ENCODE data around the gene WTAP.
"Not testable (repeated sequence)": the region's sequence is repeated elsewhere in the genome, so short reads cannot be mapped to it uniquely, and the experiment has no call there.

Gene WTAP

DNA sequence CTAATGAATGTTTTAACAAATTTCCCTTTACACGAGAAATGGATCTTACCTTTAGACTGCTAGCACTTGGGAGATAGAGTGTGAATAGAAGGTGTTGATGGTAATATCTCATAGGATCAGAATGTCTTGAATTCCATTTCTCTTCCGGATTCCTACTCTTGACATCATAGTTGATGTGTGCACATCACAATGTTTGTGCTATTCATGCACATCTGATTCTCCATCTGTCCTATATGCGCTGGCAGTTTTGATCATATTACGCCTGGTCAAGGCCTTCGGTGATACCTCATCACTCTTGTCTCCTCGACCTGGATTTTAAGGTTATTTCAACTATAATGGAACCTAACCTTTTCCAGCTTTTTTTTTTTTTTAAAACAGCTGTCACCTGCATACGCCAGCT, 17.8 kb downstream of the WTAP start:
- Histone ChIP-seq H3K4me2 (no peak overlapping the region), H3K36me3 (peaks cover 99% of the 10 kb centered on the region), H3K27ac (no peak overlapping the region), H3K9ac (no peak overlapping the region), H3K27me3 (no peaks in the 10 kb centered on the region), H3K9me3 (no peaks in the 10 kb centered on the region), H4K20me1 (peaks cover 96% of the 10 kb centered on the region), H3K4me1 (no peaks in the 10 kb centered on the region), H3K4me3 (no peak overlapping the region)
- no peak for TF ChIP-seq Cebpa-rat (IDR thresholded peaks at IDR 0.05)

DNA sequence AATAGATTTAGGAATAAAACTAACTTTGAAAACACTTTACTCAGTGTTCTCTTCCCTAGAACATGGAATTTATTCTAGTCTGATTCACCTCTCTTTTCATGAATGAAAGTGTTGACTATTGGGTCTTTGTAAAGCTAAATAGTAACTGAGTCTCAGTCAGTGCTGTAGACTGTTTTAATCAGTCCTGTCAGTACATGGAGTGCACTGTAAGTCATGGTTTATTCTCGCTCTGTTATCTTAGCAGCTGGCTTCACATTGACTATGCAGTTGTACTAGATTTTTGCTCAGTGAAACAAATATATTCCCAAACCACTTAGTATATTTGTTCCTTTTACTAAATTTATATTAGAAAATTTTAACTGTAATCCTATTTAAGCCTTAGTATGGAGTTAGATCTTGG, 19.5 kb downstream of the WTAP start:
- peaks cover 91% of the 10 kb centered on the region for H4K20me1 ChIP-seq

DNA sequence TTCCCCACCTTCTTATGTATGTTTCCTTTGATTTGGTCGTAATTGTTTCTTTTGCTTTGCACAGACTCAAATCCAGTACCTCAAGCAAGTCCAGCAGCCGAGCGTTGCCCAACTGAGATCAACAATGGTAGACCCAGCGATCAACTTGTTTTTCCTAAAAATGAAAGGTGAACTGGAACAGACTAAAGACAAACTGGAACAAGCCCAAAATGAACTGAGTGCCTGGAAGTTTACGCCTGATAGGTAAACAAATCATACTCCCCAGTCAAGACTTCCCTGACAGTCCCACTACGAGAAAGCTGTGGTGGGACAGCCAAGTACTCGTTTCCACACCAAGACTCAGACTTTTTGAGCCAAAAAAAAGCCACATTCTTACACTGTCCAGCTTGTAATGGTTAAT, 20.8 kb downstream of the WTAP start:
- H3K36me3 ChIP-seq, result peaks cover 98% of the 10 kb centered on the region
- peaks cover 91% of the 10 kb centered on the region for H4K20me1 ChIP-seq
- not testable (repeated sequence) for H3K9ac ChIP-seq, H3K4me1 ChIP-seq, H3K27ac ChIP-seq, H3K4me3 ChIP-seq, H3K27me3 ChIP-seq, H3K9me3 ChIP-seq, H3K4me2 ChIP-seq

More for the DNA sequence above, 19.5 kb downstream of the WTAP start:
- H3K4me2 ChIP-seq, result no peak overlapping the region
- no peaks in the 10 kb centered on the region for H3K9me3 ChIP-seq
- no peaks in the 10 kb centered on the region for H3K27me3 ChIP-seq
- peaks cover 98% of the 10 kb centered on the region for H3K36me3 ChIP-seq
- H3K4me1 ChIP-seq, result no peaks in the 10 kb centered on the region
- no peak overlapping the region for H3K4me3 ChIP-seq
- TF ChIP-seq Cebpa-rat (IDR thresholded peaks at IDR 0.05), result no peak
- no peak overlapping the region for H3K9ac ChIP-seq
- no peak overlapping the region for H3K27ac ChIP-seq

DNA sequence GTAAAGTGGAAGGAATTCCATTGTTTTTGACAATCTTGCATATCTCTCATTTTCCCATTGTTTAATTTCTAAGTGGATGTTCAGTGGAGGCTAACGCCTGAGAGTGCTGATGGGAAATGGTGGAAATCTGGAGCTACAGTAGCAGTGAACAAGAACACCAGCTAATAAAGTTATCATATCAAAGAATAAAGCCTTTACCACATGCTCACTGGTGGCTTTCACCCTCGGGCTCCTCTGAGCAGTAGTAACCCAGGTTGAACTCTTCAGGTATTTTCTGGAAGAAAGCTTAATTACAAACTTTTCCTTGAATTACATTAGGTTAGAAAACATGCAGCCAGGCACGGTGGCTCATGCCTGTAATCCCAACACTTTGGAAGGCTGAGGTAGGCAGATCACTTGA, 24.1 kb downstream of the WTAP start:
- H3K27me3 ChIP-seq, result no peaks in the 10 kb centered on the region
- no peak overlapping the region for H3K27ac ChIP-seq
- H3K9me3 ChIP-seq, result no peaks in the 10 kb centered on the region
- H3K4me2 ChIP-seq, result no peak overlapping the region
- H3K9ac ChIP-seq, result no peak overlapping the region
- peaks cover 86% of the 10 kb centered on the region for H4K20me1 ChIP-seq
- no peak overlapping the region for H3K4me3 ChIP-seq
- no peak for TF ChIP-seq Cebpa-rat (IDR thresholded peaks at IDR 0.05)
- H3K36me3 ChIP-seq, result peaks cover 96% of the 10 kb centered on the region
- no peaks in the 10 kb centered on the region for H3K4me1 ChIP-seq

DNA sequence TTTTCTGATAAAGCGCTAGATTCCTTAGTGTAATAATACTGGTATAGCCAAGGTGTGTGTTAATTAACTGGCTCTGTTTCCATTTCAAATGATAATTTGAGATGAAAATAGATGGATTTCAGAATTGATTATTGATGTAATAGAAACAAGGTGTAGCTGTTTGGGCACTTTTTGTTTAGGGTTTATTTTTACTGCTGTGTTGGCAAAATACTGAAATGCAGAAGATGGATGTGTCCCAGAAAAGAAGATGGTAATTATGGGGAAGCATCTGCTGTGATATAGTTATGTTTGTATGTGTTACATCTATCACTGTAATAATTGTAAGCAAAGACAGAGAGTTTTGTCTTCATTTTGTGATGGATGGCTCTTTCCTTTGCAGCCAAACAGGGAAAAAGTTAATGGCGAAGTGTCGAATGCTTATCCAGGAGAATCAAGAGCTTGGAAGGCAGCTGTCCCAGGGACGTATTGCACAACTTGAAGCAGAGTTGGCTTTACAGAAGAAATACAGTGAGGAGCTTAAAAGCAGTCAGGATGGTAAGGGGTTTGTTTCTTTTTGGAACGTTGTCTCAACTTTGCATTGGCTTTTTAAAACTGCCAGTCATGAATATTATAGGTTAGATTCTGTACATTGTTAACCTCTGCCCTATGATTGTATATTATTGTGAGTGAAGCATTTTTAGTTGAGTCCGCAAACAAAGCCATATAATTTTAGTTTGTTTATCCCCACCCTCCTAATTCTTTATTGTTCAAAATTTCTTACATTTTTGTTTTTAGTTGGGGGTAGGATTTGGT, 26.0 kb downstream of the WTAP start:
- Histone ChIP-seq H3K9ac (no peak overlapping the region), H3K4me2 (no peak overlapping the region), H3K4me1 (no peaks in the 10 kb centered on the region), H3K27me3 (no peaks in the 10 kb centered on the region), H4K20me1 (peaks cover 71% of the 10 kb centered on the region), H3K36me3 (peaks cover 96% of the 10 kb centered on the region), H3K4me3 (no peak overlapping the region), H3K9me3 (no peaks in the 10 kb centered on the region), H3K27ac (no peak overlapping the region)
- TF ChIP-seq Cebpa-rat (IDR thresholded peaks at IDR 0.05), result no peak

DNA sequence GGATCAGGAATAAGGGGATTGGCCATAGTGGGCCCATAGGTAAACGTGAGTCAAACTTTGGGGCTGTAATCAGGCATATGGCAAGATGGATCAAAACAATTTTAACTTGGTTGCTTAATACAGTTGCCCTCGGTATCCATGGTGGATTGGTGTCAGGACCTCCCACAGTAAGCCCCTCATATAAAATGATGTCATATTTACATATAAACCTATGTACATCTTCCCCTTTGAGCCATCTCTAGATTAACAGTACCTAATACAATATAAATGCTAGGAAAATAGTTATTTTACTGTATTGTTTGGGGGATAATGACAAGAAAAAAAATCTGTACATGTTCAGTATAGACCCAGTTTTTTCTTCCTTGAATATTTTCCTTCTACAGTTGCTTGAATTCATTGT, 27.1 kb downstream of the WTAP start:
- H3K27ac ChIP-seq, result no peak overlapping the region
- peaks cover 64% of the 10 kb centered on the region for H4K20me1 ChIP-seq
- peaks cover 91% of the 10 kb centered on the region for H3K36me3 ChIP-seq
- H3K4me3 ChIP-seq, result no peak overlapping the region
- H3K27me3 ChIP-seq, result no peaks in the 10 kb centered on the region
- H3K9me3 ChIP-seq, result no peaks in the 10 kb centered on the region
- no peak overlapping the region for H3K4me2 ChIP-seq
- H3K9ac ChIP-seq, result no peak overlapping the region
- no peak for TF ChIP-seq Cebpa-rat (IDR thresholded peaks at IDR 0.05)
- no peaks in the 10 kb centered on the region for H3K4me1 ChIP-seq

DNA sequence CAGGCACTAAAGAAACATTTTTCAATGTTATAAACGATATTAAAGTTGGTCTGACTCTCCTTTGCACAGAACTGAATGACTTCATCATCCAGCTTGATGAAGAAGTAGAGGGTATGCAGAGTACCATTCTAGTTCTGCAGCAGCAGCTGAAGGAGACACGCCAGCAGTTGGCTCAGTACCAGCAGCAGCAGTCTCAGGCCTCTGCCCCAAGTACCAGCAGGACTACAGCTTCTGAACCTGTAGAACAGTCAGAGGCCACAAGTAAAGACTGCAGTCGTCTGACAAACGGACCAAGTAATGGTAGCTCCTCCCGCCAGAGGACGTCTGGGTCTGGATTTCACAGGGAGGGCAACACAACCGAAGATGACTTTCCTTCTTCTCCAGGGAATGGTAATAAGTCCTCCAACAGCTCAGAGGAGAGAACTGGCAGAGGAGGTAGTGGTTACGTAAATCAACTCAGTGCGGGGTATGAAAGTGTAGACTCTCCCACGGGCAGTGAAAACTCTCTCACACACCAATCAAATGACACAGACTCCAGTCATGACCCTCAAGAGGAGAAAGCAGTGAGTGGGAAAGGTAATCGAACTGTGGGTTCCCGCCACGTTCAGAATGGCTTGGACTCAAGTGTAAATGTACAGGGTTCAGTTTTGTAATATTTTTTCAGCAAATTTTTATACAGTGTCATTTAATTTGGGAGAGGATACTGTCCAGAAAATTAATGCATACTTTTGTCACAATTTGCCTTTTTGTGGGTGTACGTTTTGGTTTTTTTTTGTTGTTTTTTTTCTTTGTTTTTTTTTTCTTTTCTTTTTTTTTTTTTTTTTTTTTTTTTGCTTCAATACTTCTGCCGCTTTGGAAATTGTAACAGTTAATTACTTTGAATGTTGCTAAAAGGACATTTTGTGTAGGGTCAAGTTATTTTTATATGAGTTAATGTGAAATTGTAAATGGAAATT, 27.9 kb downstream of the WTAP start:
- Histone ChIP-seq H4K20me1 (peaks cover 56% of the 10 kb centered on the region), H3K4me1 (peaks cover 2% of the 10 kb centered on the region; the same call in 1 of the 2 replicates), H3K9me3 (no peaks in the 10 kb centered on the region), H3K9ac (no peak overlapping the region), H3K4me3 (no peak overlapping the region), H3K27ac (no peak overlapping the region), H3K27me3 (no peaks in the 10 kb centered on the region), H3K4me2 (no peak overlapping the region), H3K36me3 (peaks cover 83% of the 10 kb centered on the region)
- TF ChIP-seq Cebpa-rat (IDR thresholded peaks at IDR 0.05), result no peak

DNA sequence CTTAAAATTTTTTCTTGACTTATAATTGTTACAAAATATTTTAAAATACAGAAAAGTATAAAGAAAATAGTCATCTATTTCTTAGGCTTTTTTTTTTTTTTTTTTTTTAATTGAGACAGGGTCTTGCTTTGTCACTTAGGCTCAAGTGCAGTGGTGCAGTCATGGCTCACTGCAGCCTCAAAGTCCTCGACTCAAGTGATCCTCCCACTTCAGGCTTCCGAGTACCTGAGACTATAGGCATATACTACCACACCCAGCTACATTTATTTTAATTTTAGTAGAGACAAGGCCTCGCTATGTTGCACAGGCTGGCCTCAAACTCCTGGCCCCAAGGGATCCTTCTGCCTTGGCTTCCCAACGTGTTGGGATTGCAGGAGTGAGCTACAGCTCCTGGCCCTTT, 29.2 kb downstream of the WTAP start:
- Histone ChIP-seq H3K9me3 (no peaks in the 10 kb centered on the region), H3K4me3 (no peak overlapping the region), H3K27ac (no peak overlapping the region), H3K4me2 (no peak overlapping the region), H3K4me1 (peaks cover 14% of the 10 kb centered on the region), H4K20me1 (peaks cover 48% of the 10 kb centered on the region), H3K27me3 (no peaks in the 10 kb centered on the region), H3K36me3 (peaks cover 72% of the 10 kb centered on the region), H3K9ac (no peak overlapping the region)
- no peak for TF ChIP-seq Cebpa-rat (IDR thresholded peaks at IDR 0.05)

DNA sequence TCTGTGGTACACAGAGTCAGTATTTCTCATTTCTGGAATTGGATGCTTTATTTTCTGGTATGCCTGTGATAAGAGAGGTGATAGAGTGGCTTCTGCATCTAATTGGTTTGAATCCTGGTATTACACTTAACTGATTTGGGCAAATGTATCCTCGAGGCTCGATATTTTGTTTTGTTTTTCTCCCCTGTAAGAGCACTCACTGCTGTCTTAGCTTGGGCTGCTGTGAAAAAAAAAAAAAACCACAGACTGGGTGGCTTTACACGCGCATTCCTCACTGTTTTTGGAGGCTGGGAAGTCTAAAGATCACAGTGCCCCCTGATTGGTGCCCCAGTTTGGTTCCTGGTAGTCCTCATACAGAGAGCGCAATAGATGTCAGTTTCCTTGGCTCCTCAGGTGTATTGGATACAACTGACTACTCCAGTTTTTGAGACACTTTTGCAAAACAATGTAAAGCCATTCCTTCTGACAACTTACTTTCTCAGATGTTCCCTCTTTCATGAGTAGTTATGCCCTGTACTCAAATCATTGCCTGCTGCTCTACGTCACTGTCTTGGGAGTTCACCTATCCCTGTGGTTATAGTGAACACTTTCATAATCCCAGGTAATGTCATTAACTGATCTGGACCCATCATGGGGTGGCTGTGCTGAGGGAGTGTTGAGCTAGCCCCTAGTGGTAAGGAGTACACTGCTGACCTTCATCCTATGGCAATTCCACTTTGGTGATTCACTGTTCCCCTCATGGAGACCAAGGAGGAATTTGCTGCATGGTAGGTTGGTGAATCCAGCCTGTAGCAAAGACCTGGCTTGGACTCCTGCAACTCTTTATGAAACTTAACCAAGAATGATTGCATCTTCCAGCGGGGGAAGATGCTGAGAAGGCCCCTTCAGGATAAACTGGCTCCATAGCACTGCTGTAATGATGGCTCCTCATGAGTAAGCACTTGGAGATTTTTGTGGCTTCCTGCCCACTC, 31.0 kb downstream of the WTAP start:
- Histone ChIP-seq H3K4me2 (no peak overlapping the region), H3K4me1 (peaks cover 23% of the 10 kb centered on the region), H4K20me1 (peaks cover 30% of the 10 kb centered on the region), H3K9ac (no peak overlapping the region), H3K9me3 (no peaks in the 10 kb centered on the region), H3K36me3 (peaks cover 58% of the 10 kb centered on the region), H3K27me3 (no peaks in the 10 kb centered on the region), H3K27ac (no peak overlapping the region), H3K4me3 (no peak overlapping the region)
- TF ChIP-seq Cebpa-rat (IDR thresholded peaks at IDR 0.05), result no peak

Data from BLaER1 (cell line).